OCI-LY3 (cell line): ENCODE results near the gene ZNF580.
A peak's percentile ranks its signal among the peaks of the same experiment; 100 is the strongest.

Experiments used
- H2AFZ ChIP-seq: fragments of 200-600, 300-600 bp; shearing (Covaris generic); 2 replicates; pipeline ENCODE4 v1.6.0; 2014; ENCODE audit warnings: antibody characterized with exemption, low read depth, low read length
- H3K27ac ChIP-seq: fragments of 200-600, 300-600 bp; sonication (generic); 2 replicates; pipeline ENCODE4 v1.5.1; 2014; ENCODE audit warnings: mild to moderate bottlenecking, low read length, moderate library complexity, mixed read lengths
- H3K27me3 ChIP-seq: fragments of 200-600, 300-600 bp; sonication (generic); 2 replicates; pipeline ENCODE4 v1.6.1; 2014; ENCODE audit warnings: low read depth, low read length, mixed read lengths
- H3K36me3 ChIP-seq: fragments of 200-600, 300-600 bp; sonication (generic); replicated peaks from 2 replicates; pipeline ENCODE3; 2014; ENCODE audit warnings: low read depth, low read length, mixed read lengths
- H3K4me1 ChIP-seq: fragments of 300-600, 200-600 bp; sonication (generic); 2 replicates; pipeline ENCODE4 v1.6.1; 2014; ENCODE audit warnings: low read length, mixed read lengths
- H3K4me2 ChIP-seq: fragments of 200-600, 300-600 bp; sonication (generic); 2 replicates; pipeline ENCODE4 v1.6.1; 2014; ENCODE audit warnings: low read length, mixed read lengths
- H3K4me3 ChIP-seq: fragments of 300-600, 200-600 bp; sonication (generic); 2 replicates; pipeline ENCODE4 v1.5.1; 2014; ENCODE audit warnings: antibody characterized with exemption, mild to moderate bottlenecking, low read length, moderate library complexity
- H3K79me2 ChIP-seq: fragments of 300-600, 200-600 bp; shearing (Covaris generic); 2 replicates; pipeline ENCODE4 v1.6.1; 2014; ENCODE audit warnings: mild to moderate bottlenecking, low read length, mixed read lengths
- H3K9ac ChIP-seq: fragments of 300-600, 200-600 bp; shearing (Covaris generic); 2 replicates; pipeline ENCODE4 v1.6.0; 2014; ENCODE audit warnings: mild to moderate bottlenecking, low read length, moderate library complexity
- H3K9me3 ChIP-seq: fragments of 200-600, 300-600 bp; shearing (Covaris generic); 2 replicates; pipeline ENCODE4 v1.6.1; 2014; ENCODE audit warnings: low read length, mixed read lengths; ENCODE audit not compliant: insufficient read depth
- H4K20me1 ChIP-seq: fragments of 200-600, 300-600 bp; sonication (generic); 2 replicates; pipeline ENCODE4 v1.6.1; 2016; ENCODE audit warnings: low read length, mixed read lengths; ENCODE audit not compliant: insufficient read depth
- CTCF ChIP-seq: fragments of 200-600, 300-600 bp; sonication (generic); IDR thresholded peaks from 2 replicates; pipeline ENCODE4 v1.5.1; 2014; ENCODE audit warnings: antibody characterized with exemption, low read length, low read depth
- EZH2phosphoT487 ChIP-seq: fragments of 200-600 bp; shearing (Covaris generic); IDR thresholded peaks from 2 replicates; pipeline ENCODE4 v1.6.1; 2018; ENCODE audit warnings: antibody characterized with exemption, mixed run types, low read depth

ZNF580 gene

GRCh38 chr19:55606817-55607216 lies 34.0 kb upstream of the ZNF580 start:
- H2AFZ ChIP-seq = no peak overlapping the region
- peak overlapping the region; percentile 91 for H3K4me3 ChIP-seq

GRCh38 chr19:55609326-55609725 lies 31.5 kb upstream of the ZNF580 start:
- H3K9me3 ChIP-seq = no peaks in the 10 kb centered on the region
- H3K4me3 ChIP-seq = no peak overlapping the region
- H3K79me2 ChIP-seq = peaks cover 64% of the 10 kb centered on the region
- peaks cover 37% of the 10 kb centered on the region for H3K4me1 ChIP-seq
- H3K36me3 ChIP-seq = peaks cover 28% of the 10 kb centered on the region
- H3K27ac ChIP-seq = no peak overlapping the region
- no peak overlapping the region for H3K4me2 ChIP-seq
- H3K27me3 ChIP-seq = no peaks in the 10 kb centered on the region
- no peak overlapping the region for H3K9ac ChIP-seq
- H2AFZ ChIP-seq = no peak overlapping the region
- TF ChIP-seq EZH2phosphoT487 (no peak), CTCF (no peak)
- peaks cover 5% of the 10 kb centered on the region for H4K20me1 ChIP-seq

More at GRCh38 chr19:55606817-55607216, 34.0 kb upstream of the ZNF580 start:
- Histone ChIP-seq H3K9ac (peak overlapping the region; percentile 97), H3K4me1 (peaks cover 24% of the 10 kb centered on the region), H4K20me1 (no peaks in the 10 kb centered on the region), H3K9me3 (no peaks in the 10 kb centered on the region), H3K79me2 (peaks cover 55% of the 10 kb centered on the region), H3K27ac (no peak overlapping the region), H3K27me3 (no peaks in the 10 kb centered on the region), H3K36me3 (peaks cover 28% of the 10 kb centered on the region), H3K4me2 (peak overlapping the region; percentile 95)
- TF ChIP-seq EZH2phosphoT487 (no peak), CTCF (no peak)

DNA sequence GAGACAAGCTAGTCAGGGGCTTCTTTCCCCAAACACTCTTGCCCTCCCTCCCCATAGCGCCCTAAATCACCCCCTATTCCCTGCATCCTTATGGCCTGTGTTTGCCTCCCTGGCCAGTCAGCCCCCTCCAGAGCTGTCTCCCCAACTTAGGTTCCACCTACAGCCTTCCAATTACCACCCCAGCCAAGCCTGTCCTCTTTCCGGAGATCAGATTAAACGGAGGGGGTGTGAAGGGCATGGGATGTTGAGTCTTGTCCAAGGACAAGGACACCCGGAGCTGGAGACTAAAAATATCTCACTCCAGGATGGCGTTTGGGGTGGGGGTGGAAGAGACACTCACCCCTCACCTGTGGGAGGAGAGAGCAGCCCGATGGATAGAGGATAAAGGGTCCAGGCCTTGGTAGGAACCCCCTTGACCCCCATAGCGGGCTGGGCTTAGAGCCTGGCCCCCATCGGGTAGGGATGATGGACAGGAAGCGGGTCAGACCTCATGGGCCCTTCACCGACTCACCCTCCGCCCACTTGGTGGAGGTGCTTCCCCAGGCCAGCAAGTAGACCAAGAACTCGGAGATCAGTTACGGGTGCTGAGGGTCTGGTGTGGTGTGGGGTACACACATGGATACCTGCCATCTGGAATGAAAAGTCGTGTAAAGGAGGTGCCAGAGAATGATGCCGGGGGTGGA lies 29.4 kb upstream of the ZNF580 start:
- Histone ChIP-seq H3K9me3 (no peaks in the 10 kb centered on the region), H3K4me2 (peak overlapping the region; percentile 86), H2AFZ (no peak overlapping the region), H3K27me3 (no peaks in the 10 kb centered on the region), H3K27ac (peak overlapping the region; percentile 88), H3K9ac (peak overlapping the region; percentile 49), H3K79me2 (peaks cover 55% of the 10 kb centered on the region), H4K20me1 (peaks cover 5% of the 10 kb centered on the region), H3K36me3 (peaks cover 44% of the 10 kb centered on the region), H3K4me1 (peaks cover 29% of the 10 kb centered on the region), H3K4me3 (peak overlapping the region; percentile 59)
- TF ChIP-seq EZH2phosphoT487 = no peak
- TF ChIP-seq CTCF = no peak

DNA sequence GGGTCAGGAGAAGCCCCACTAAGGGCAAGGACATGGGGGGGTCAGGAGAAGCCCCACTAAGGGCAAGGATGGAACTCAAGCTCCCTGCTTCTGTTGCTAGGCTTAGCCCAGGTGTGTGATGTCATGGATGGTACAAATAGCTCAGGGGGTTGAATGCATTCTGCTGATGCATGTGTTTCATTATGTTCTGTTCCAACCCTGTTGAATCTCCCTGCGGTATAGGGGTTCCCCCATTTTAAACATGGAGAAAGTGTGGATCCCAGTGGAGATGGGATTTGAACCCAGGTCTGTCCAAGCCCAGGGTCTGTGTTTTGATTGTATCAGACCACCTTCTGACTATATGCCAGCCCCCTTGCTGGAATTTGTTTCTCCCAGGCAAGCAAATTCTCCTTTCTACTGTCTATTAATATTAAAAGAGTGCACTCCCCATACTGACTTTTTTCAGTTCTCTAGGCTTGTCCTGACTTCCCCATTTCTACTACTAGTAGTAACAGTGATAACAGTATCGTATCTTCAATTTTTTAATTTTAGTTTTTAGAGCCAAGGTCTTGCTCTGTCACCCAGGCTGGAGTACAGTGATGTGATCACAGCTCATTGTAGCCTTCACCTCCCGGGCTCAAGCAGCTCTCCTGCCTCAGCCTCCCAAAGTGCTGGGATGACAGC lies 28.7 kb upstream of the ZNF580 start:
- H3K9me3 ChIP-seq = no peaks in the 10 kb centered on the region
- peak overlapping the region; percentile 88 for H3K27ac ChIP-seq
- H3K79me2 ChIP-seq = peaks cover 48% of the 10 kb centered on the region
- H2AFZ ChIP-seq = no peak overlapping the region
- no peaks in the 10 kb centered on the region for H3K27me3 ChIP-seq
- H3K4me3 ChIP-seq = peak overlapping the region; percentile 59
- peaks cover 40% of the 10 kb centered on the region for H3K36me3 ChIP-seq
- H4K20me1 ChIP-seq = peaks cover 5% of the 10 kb centered on the region
- H3K4me2 ChIP-seq = peak overlapping the region; percentile 86
- H3K9ac ChIP-seq = peak overlapping the region; percentile 49
- peaks cover 23% of the 10 kb centered on the region for H3K4me1 ChIP-seq
- TF ChIP-seq CTCF (no peak), EZH2phosphoT487 (no peak)
